RWPE2 (cell line): ENCODE results near the gene PDS5B.
A peak's percentile ranks its signal among the peaks of the same experiment; 100 is the strongest.

Experiments used
- ATAC-seq: fragments of 200-7000 bp; cut with Tn5 transposase; 3 replicates; pipeline ENCODE4 v1.9.1; 2021; ENCODE audit warnings: low read depth
- DNase-seq: peaks from one replicate; pipeline ENCODE4 v3.0.0-alpha.2; 2020; ENCODE audit warnings: low spot score
- H3K27ac ChIP-seq: fragments of 450-650 bp; 2 replicates; pipeline ENCODE4 v1.5.1; 2017; ENCODE audit warnings: mild to moderate bottlenecking; ENCODE audit not compliant: poor library complexity, severe bottlenecking
- H3K27me3 ChIP-seq: fragments of 250-450 bp; sonication (Bioruptor Pico); 2 replicates; pipeline ENCODE4 v1.5.1; 2021; ENCODE audit warnings: mild to moderate bottlenecking, moderate library complexity; ENCODE audit not compliant: insufficient read depth, poor library complexity, severe bottlenecking
- H3K36me3 ChIP-seq: fragments of 250-450 bp; sonication (Bioruptor Pico); 2 replicates; pipeline ENCODE4 v1.5.1; 2020; ENCODE audit warnings: low read depth, mild to moderate bottlenecking, moderate library complexity
- H3K4me1 ChIP-seq: fragments of 250-450 bp; sonication (Bioruptor Pico); 2 replicates; pipeline ENCODE4 v1.5.1; 2021; ENCODE audit warnings: mild to moderate bottlenecking, moderate library complexity; ENCODE audit not compliant: insufficient read depth, poor library complexity, severe bottlenecking
- H3K4me3 ChIP-seq: fragments of 250-450 bp; sonication (Bioruptor Pico); 2 replicates; pipeline ENCODE4 v1.5.1; 2021; ENCODE audit warnings: mild to moderate bottlenecking, moderate library complexity; ENCODE audit not compliant: severe bottlenecking
- H3K9me3 ChIP-seq: fragments of 250-450 bp; sonication (Bioruptor Pico); 2 replicates; pipeline ENCODE4 v1.5.1; 2021; ENCODE audit warnings: mild to moderate bottlenecking, moderate library complexity; ENCODE audit not compliant: severe bottlenecking
- TF ChIP-seq, protein P1 (sequence below): fragments of 450-650 bp; IDR thresholded peaks from one replicate; pipeline ENCODE4 v1.5.1; 2017; ENCODE audit warnings: mild to moderate bottlenecking, moderate library complexity; ENCODE audit not compliant: poor library complexity, severe bottlenecking

PDS5B gene

DNA sequence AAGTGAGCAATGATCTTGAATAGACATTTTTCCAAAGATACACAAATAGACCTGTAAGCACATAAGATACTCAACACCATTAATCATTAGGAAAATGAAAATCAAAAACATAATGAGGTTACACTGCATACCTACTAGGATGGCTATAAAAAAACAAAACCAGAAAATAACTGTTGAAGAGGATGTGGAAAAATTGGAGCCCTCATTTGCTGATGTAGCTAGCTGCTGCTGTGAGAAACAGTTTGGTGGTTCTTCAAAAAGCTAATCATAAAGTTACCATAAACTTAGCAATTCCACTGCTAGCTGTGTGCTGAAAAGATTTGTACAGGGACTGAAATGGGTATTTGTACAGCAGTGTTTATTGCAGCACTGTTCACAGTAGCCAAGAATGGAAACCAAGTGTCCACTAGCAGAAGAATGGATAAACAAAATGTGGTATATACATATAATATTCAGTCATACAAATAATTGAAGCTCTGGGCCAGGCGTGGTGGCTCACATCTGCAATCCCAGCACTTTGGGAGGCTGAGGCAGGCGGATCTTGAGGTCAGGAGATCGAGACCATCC, 46.2 kb downstream of the PDS5B start:
- no peak for DNase-seq
- TF ChIP-seq, protein P1, sequence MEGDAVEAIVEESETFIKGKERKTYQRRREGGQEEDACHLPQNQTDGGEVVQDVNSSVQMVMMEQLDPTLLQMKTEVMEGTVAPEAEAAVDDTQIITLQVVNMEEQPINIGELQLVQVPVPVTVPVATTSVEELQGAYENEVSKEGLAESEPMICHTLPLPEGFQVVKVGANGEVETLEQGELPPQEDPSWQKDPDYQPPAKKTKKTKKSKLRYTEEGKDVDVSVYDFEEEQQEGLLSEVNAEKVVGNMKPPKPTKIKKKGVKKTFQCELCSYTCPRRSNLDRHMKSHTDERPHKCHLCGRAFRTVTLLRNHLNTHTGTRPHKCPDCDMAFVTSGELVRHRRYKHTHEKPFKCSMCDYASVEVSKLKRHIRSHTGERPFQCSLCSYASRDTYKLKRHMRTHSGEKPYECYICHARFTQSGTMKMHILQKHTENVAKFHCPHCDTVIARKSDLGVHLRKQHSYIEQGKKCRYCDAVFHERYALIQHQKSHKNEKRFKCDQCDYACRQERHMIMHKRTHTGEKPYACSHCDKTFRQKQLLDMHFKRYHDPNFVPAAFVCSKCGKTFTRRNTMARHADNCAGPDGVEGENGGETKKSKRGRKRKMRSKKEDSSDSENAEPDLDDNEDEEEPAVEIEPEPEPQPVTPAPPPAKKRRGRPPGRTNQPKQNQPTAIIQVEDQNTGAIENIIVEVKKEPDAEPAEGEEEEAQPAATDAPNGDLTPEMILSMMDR, result no peak
- Histone ChIP-seq H3K9me3 (no peaks in the 10 kb centered on the region), H3K4me3 (no peak overlapping the region), H3K36me3 (no peaks in the 10 kb centered on the region), H3K27ac (no peak overlapping the region), H3K27me3 (no peaks in the 10 kb centered on the region), H3K4me1 (no peaks in the 10 kb centered on the region)
- no peak for ATAC-seq

GRCh38 chr13:32636711-32637110, 50.5 kb downstream of the PDS5B start:
- no peak for DNase-seq
- H3K4me1 ChIP-seq, result no peaks in the 10 kb centered on the region
- TF ChIP-seq, protein P1, result no peak
- no peak for ATAC-seq
- no peaks in the 10 kb centered on the region for H3K27me3 ChIP-seq
- H3K27ac ChIP-seq, result no peak overlapping the region
- H3K36me3 ChIP-seq, result no peaks in the 10 kb centered on the region
- H3K9me3 ChIP-seq, result no peaks in the 10 kb centered on the region
- no peak overlapping the region for H3K4me3 ChIP-seq

GRCh38 chr13:32638739-32639138, 52.5 kb downstream of the PDS5B start:
- no peak for DNase-seq
- Histone ChIP-seq H3K27ac (no peak overlapping the region), H3K4me3 (no peak overlapping the region), H3K36me3 (no peaks in the 10 kb centered on the region), H3K9me3 (no peaks in the 10 kb centered on the region), H3K4me1 (no peaks in the 10 kb centered on the region), H3K27me3 (no peaks in the 10 kb centered on the region)
- TF ChIP-seq, protein P1, result no peak
- no peak for ATAC-seq

- ATAC-seq (peak; percentile 71; the same call in 2 of the 3 replicates), DNase-seq (no peak)
- Histone ChIP-seq H3K27ac (no peak overlapping the region), H3K4me1 (no peaks in the 10 kb centered on the region), H3K4me3 (no peak overlapping the region), H3K27me3 (no peaks in the 10 kb centered on the region), H3K36me3 (no peaks in the 10 kb centered on the region), H3K9me3 (no peaks in the 10 kb centered on the region)
- TF ChIP-seq, protein P1, result peak; percentile 84
Measured at GRCh38 chr13:32639502-32640105, 53.4 kb downstream of the PDS5B start.

- H3K36me3 ChIP-seq, result no peaks in the 10 kb centered on the region
- TF ChIP-seq, protein P1, result no peak
- no peaks in the 10 kb centered on the region for H3K27me3 ChIP-seq
- H3K4me1 ChIP-seq, result no peaks in the 10 kb centered on the region
- DNase-seq (no peak), ATAC-seq (no peak)
- no peaks in the 10 kb centered on the region for H3K9me3 ChIP-seq
- no peak overlapping the region for H3K4me3 ChIP-seq
- no peak overlapping the region for H3K27ac ChIP-seq
Measured at GRCh38 chr13:32642316-32642715, 56.1 kb downstream of the PDS5B start.
